GM12891 (cell line): ENCODE results near the gene REEP5.
"Not testable (repeated sequence)": the region's sequence is repeated elsewhere in the genome, so short reads cannot be mapped to it uniquely, and the experiment has no call there.

Source experiments
- DNase-seq: peaks from one replicate; pipeline ENCODE4 v3.0.0; 2011; ENCODE audit warnings: low spot score; ENCODE audit not compliant: insufficient read length
- FAIRE-seq: peaks from 2 replicates; lab custom pipeline; 2011; peaks lifted over from hg19 to GRCh38; lab: Jason Lieb, UNC
- PAX5 ChIP-seq: IDR thresholded peaks from 2 replicates; pipeline ENCODE4 v1.6.1; 2011; ENCODE audit warnings: low read length, moderate library complexity, mild to moderate bottlenecking; ENCODE audit not compliant: insufficient read depth, severe bottlenecking
- POLR2A ChIP-seq: IDR thresholded peaks from 2 replicates; pipeline ENCODE4 v1.6.1; 2011; ENCODE audit warnings: low read depth, low read length, control low read depth
- POLR2AphosphoS5 ChIP-seq: IDR thresholded peaks from 2 replicates; pipeline ENCODE4 v1.6.1; 2011; ENCODE audit warnings: low read depth, low read length, control low read depth
- POU2F2 ChIP-seq: IDR thresholded peaks from 2 replicates; pipeline ENCODE4 v1.6.1; 2011; ENCODE audit warnings: low read depth, mild to moderate bottlenecking, control low read depth, low read length, moderate library complexity
- SPI1 ChIP-seq: IDR thresholded peaks from 2 replicates; pipeline ENCODE4 v1.6.1; 2011; ENCODE audit warnings: low read depth, low read length, control low read depth
- TAF1 ChIP-seq: IDR thresholded peaks from 2 replicates; pipeline ENCODE4 v1.6.1; 2011; ENCODE audit warnings: low read depth, low read length, control low read depth

The REEP5 gene

GRCh38 chr5:112895682-112896081, 26.3 kb downstream of the REEP5 start:
- FAIRE-seq, result peak; percentile 62
- no peak for DNase-seq
- TF ChIP-seq POLR2AphosphoS5 (no peak), POLR2A (no peak), POU2F2 (no peak), SPI1 (peak; percentile 48; the same call in 1 of the 2 replicates), PAX5 (no peak), TAF1 (no peak)

GRCh38 chr5:112892776-112893175, 29.3 kb downstream of the REEP5 start:
- FAIRE-seq (no peak), DNase-seq (no peak)
- no peak for TF ChIP-seq TAF1
- no peak for TF ChIP-seq PAX5
- TF ChIP-seq SPI1, result no peak

GRCh38 chr5:112892066-112892465, 30.0 kb downstream of the REEP5 start:
- not testable (repeated sequence) for DNase-seq, FAIRE-seq

- no peak for TF ChIP-seq TAF1
- no peak for TF ChIP-seq POU2F2
- no peak for TF ChIP-seq SPI1
- no peak for TF ChIP-seq POLR2A
- TF ChIP-seq POLR2AphosphoS5, result no peak
- no peak for TF ChIP-seq PAX5
- FAIRE-seq, result no peak
- no peak for DNase-seq
These were observed 35.1 kb downstream of the REEP5 start for GRCh38 chr5:112886975-112887374.

GRCh38 chr5:112885001-112885400, 37.0 kb downstream of the REEP5 start:
- TF ChIP-seq PAX5 (no peak), POU2F2 (no peak), POLR2AphosphoS5 (no peak), TAF1 (no peak), POLR2A (no peak), SPI1 (no peak)
- FAIRE-seq (no peak), DNase-seq (no peak)

GRCh38 chr5:112883192-112883591, 38.8 kb downstream of the REEP5 start:
- no peak for FAIRE-seq
- TF ChIP-seq SPI1, result no peak
- TF ChIP-seq TAF1, result no peak
- no peak for TF ChIP-seq POU2F2
- TF ChIP-seq POLR2A, result no peak
- TF ChIP-seq PAX5, result no peak
- TF ChIP-seq POLR2AphosphoS5, result no peak

GRCh38 chr5:112880219-112880964, 41.6 kb downstream of the REEP5 start:
- FAIRE-seq, result no peak
- no peak for DNase-seq
- TF ChIP-seq POLR2A (no peak), POU2F2 (no peak), TAF1 (no peak), POLR2AphosphoS5 (no peak), PAX5 (no peak), SPI1 (no peak)

More at GRCh38 chr5:112883192-112883591, 38.8 kb downstream of the REEP5 start:
- DNase-seq, result no peak

- DNase-seq (no peak), FAIRE-seq (no peak)
- TF ChIP-seq POU2F2 (no peak), POLR2AphosphoS5 (no peak), POLR2A (no peak), PAX5 (no peak), TAF1 (no peak), SPI1 (no peak)
These were observed 43.3 kb downstream of the REEP5 start for GRCh38 chr5:112878760-112879159.

- FAIRE-seq, result no peak
These were observed 43.9 kb downstream of the REEP5 start for GRCh38 chr5:112878101-112878500.

GRCh38 chr5:112876362-112876761, 45.7 kb downstream of the REEP5 start:
- DNase-seq, result no peak
- TF ChIP-seq PAX5 (no peak), POLR2AphosphoS5 (no peak), POU2F2 (no peak), POLR2A (no peak), TAF1 (no peak), SPI1 (no peak)
- no peak for FAIRE-seq

More at GRCh38 chr5:112878101-112878500, 43.9 kb downstream of the REEP5 start:
- TF ChIP-seq PAX5 (no peak), POLR2A (no peak), TAF1 (no peak), SPI1 (no peak), POLR2AphosphoS5 (no peak), POU2F2 (no peak)
- DNase-seq, result no peak
